Activated naive CD8-positive, alpha-beta T cell treated with anti-CD3 and anti-CD28 coated beads, Interleukin-2, amount 50 U/mL, for 16 hours (primary cell): ENCODE data around the gene TMEM26.

ENCODE experiments used
- DNase-seq: peaks from one replicate; pipeline ENCODE4 v3.0.0-alpha.2; 2020; ENCODE audit warnings: low read depth, low spot score

Gene TMEM26

GRCh38 chr10:61452655-61453641 is at the start of gene TMEM26:
TSS of gene TMEM26 (minus strand) at chr10:61453381. CDS start at chr10:61453081, 300 bp downstream.
- DNase-seq: no peak

- no peak for DNase-seq
Measured at GRCh38 chr10:61500460-61500859, 47.3 kb upstream of the TMEM26 start.

- DNase-seq: no peak
Measured at GRCh38 chr10:61492364-61492995, 39.3 kb upstream of the TMEM26 start.

- DNase-seq: no peak
Measured at GRCh38 chr10:61487506-61487905, 34.3 kb upstream of the TMEM26 start.

GRCh38 chr10:61486738-61487396 is 33.7 kb upstream of the TMEM26 start:
- DNase-seq: no peak

GRCh38 chr10:61486251-61486650 is 33.1 kb upstream of the TMEM26 start:
- no peak for DNase-seq

- DNase-seq: no peak
Measured at GRCh38 chr10:61481597-61481996, 28.4 kb upstream of the TMEM26 start.

- no peak for DNase-seq
Measured at GRCh38 chr10:61480208-61480607, 27.0 kb upstream of the TMEM26 start.

- DNase-seq: no peak
Measured at GRCh38 chr10:61478621-61479312, 25.6 kb upstream of the TMEM26 start.

- no peak for DNase-seq
Measured at GRCh38 chr10:61477451-61477850, 24.3 kb upstream of the TMEM26 start.

GRCh38 chr10:61476529-61476928 is 23.3 kb upstream of the TMEM26 start:
- no peak for DNase-seq

GRCh38 chr10:61475449-61475873 is 22.3 kb upstream of the TMEM26 start:
- no peak for DNase-seq

- DNase-seq: no peak
Measured at GRCh38 chr10:61472090-61472674, 19.0 kb upstream of the TMEM26 start.

GRCh38 chr10:61471491-61471890 is 18.3 kb upstream of the TMEM26 start:
- no peak for DNase-seq

- no peak for DNase-seq
Measured at GRCh38 chr10:61470740-61471139, 17.6 kb upstream of the TMEM26 start.

GRCh38 chr10:61465901-61466632 is 12.9 kb upstream of the TMEM26 start:
- no peak for DNase-seq

- DNase-seq: no peak
Measured at GRCh38 chr10:61465171-61465496, 12.0 kb upstream of the TMEM26 start.

GRCh38 chr10:61464461-61465170 is 11.4 kb upstream of the TMEM26 start:
- DNase-seq: no peak

- no peak for DNase-seq
Measured at GRCh38 chr10:61463035-61463909, 10.1 kb upstream of the TMEM26 start.
